ENCODE data around the gene KCNAB1.

KCNAB1 gene

DNA sequence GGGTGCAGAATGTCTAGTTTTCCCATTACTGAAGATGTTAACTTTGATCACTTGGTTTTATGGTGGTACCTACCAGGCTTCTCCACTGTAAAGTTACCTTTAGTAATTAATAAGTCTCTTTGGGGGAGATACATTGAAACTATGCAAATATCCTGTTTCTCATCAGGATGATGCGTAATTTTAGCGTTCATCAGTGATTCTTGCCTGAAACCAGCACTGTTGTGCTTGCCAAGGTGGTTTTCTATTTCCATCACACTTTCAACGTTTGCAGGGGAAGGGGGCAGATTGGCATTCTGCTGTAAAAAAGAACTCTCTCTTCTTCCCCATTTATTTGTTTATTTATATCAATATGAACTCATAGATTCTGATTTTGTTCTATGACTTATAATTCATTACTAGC is 373.5 kb downstream of the KCNAB1 start:
- Histone ChIP-seq H3K4me1 (ENCODE audit: insufficient read depth, low read length, poor library complexity, severe bottlenecking) (no peaks in the 10 kb centered on the region), H3F3A (ENCODE audit: low read depth) (no peaks in the 10 kb centered on the region), H3K9ac (ENCODE audit: low read depth, low read length, poor library complexity, severe bottlenecking) (no peak overlapping the region), H3K79me2 (ENCODE audit: insufficient read depth, low read length) (no peaks in the 10 kb centered on the region), H3K27me3 (ENCODE audit: insufficient read depth, low read length, poor library complexity, severe bottlenecking) (no peaks in the 10 kb centered on the region), H3K9me3 (ENCODE audit: insufficient read depth, low read depth, low read length) (no peaks in the 10 kb centered on the region; the same call in 1 of the 2 replicates), H2AFZ (ENCODE audit: low read length) (peak overlapping the region; percentile 74; the same call in 1 of the 2 replicates), H4K20me1 (ENCODE audit: insufficient read depth, low read length, poor library complexity, severe bottlenecking) (no peaks in the 10 kb centered on the region), H3K4me2 (ENCODE audit: low read depth, low read length, poor library complexity, severe bottlenecking) (no peak overlapping the region), H3K4me3 (ENCODE audit: low read length, poor library complexity, severe bottlenecking) (no peak overlapping the region), H3K36me3 (ENCODE audit: insufficient read depth, low read length) (no peaks in the 10 kb centered on the region), H3K9me2 (replicated peaks; ENCODE audit: low read depth, low read length) (no peaks in the 10 kb centered on the region)
- no peak for TF ChIP-seq EZH2phosphoT487 (IDR thresholded peaks at IDR 0.05; ENCODE audit: borderline replicate concordance)
- TF ChIP-seq, protein P1, sequence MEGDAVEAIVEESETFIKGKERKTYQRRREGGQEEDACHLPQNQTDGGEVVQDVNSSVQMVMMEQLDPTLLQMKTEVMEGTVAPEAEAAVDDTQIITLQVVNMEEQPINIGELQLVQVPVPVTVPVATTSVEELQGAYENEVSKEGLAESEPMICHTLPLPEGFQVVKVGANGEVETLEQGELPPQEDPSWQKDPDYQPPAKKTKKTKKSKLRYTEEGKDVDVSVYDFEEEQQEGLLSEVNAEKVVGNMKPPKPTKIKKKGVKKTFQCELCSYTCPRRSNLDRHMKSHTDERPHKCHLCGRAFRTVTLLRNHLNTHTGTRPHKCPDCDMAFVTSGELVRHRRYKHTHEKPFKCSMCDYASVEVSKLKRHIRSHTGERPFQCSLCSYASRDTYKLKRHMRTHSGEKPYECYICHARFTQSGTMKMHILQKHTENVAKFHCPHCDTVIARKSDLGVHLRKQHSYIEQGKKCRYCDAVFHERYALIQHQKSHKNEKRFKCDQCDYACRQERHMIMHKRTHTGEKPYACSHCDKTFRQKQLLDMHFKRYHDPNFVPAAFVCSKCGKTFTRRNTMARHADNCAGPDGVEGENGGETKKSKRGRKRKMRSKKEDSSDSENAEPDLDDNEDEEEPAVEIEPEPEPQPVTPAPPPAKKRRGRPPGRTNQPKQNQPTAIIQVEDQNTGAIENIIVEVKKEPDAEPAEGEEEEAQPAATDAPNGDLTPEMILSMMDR (conservative IDR thresholded peaks at IDR 0.05; ENCODE audit: low read length), result no peak

DNA sequence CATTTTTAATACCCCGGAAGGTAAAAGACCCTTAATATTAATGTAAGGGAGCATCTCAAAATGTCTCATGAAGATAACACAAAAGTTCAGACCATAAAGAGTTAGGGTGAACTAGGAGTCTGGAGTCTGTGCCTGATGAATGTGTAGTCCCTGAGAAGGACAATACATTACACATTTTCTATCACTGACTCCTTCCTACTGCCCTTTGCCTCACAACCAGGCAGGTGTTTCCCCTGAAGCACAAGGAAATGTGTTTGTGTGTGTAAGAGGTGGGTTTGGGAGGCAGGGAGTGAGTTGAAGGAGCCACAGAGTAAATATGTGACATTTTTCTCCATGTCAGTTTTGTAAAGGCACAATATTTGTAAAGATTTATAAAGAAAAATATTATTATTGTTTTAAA is 375.4 kb downstream of the KCNAB1 start:
- Histone ChIP-seq H2AFZ (ENCODE audit: low read length) (no peak overlapping the region), H3K9ac (ENCODE audit: low read depth, low read length, poor library complexity, severe bottlenecking) (no peak overlapping the region), H3K9me3 (ENCODE audit: insufficient read depth, low read depth, low read length) (no peaks in the 10 kb centered on the region; the same call in 1 of the 2 replicates), H3K79me2 (ENCODE audit: insufficient read depth, low read length) (no peaks in the 10 kb centered on the region), H3K4me3 (ENCODE audit: low read length, poor library complexity, severe bottlenecking) (no peak overlapping the region), H3K9me2 (replicated peaks; ENCODE audit: low read depth, low read length) (no peaks in the 10 kb centered on the region), H3K27me3 (ENCODE audit: insufficient read depth, low read length, poor library complexity, severe bottlenecking) (no peaks in the 10 kb centered on the region), H3F3A (ENCODE audit: low read depth) (no peaks in the 10 kb centered on the region), H4K20me1 (ENCODE audit: insufficient read depth, low read length, poor library complexity, severe bottlenecking) (no peaks in the 10 kb centered on the region), H3K4me2 (ENCODE audit: low read depth, low read length, poor library complexity, severe bottlenecking) (no peak overlapping the region), H3K36me3 (ENCODE audit: insufficient read depth, low read length) (no peaks in the 10 kb centered on the region), H3K4me1 (ENCODE audit: insufficient read depth, low read length, poor library complexity, severe bottlenecking) (no peaks in the 10 kb centered on the region)
- TF ChIP-seq, protein P1 (conservative IDR thresholded peaks at IDR 0.05; ENCODE audit: low read length), result no peak
- no peak for TF ChIP-seq EZH2phosphoT487 (IDR thresholded peaks at IDR 0.05; ENCODE audit: borderline replicate concordance)

DNA sequence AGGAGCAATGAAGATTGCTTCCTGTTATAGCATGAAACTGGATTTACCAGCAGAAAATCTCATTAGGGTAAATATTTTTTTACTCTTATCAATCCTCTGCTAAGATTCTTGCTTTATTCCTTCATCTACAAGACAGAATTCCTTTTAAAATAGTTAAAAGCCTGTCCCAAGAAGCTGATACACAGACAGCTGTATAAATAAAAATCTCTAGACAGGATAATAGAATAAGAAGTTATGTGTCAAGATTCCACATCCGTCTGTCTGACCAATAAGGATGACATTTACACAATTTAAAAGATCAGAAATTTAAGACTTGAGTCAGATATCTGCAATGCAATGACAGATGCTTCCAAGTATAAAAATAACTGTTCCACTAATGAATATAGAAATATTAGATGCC is 376.9 kb downstream of the KCNAB1 start:
- Histone ChIP-seq H3K36me3 (ENCODE audit: insufficient read depth, low read length) (no peaks in the 10 kb centered on the region), H3K4me1 (ENCODE audit: insufficient read depth, low read length, poor library complexity, severe bottlenecking) (no peaks in the 10 kb centered on the region), H3K4me3 (ENCODE audit: low read length, poor library complexity, severe bottlenecking) (no peak overlapping the region), H4K20me1 (ENCODE audit: insufficient read depth, low read length, poor library complexity, severe bottlenecking) (no peaks in the 10 kb centered on the region), H3K27me3 (ENCODE audit: insufficient read depth, low read length, poor library complexity, severe bottlenecking) (no peaks in the 10 kb centered on the region), H3F3A (ENCODE audit: low read depth) (no peaks in the 10 kb centered on the region), H3K4me2 (ENCODE audit: low read depth, low read length, poor library complexity, severe bottlenecking) (no peak overlapping the region), H2AFZ (ENCODE audit: low read length) (no peak overlapping the region), H3K9me2 (replicated peaks; ENCODE audit: low read depth, low read length) (no peaks in the 10 kb centered on the region), H3K9me3 (ENCODE audit: insufficient read depth, low read depth, low read length) (no peaks in the 10 kb centered on the region; the same call in 1 of the 2 replicates), H3K79me2 (ENCODE audit: insufficient read depth, low read length) (no peaks in the 10 kb centered on the region), H3K9ac (ENCODE audit: low read depth, low read length, poor library complexity, severe bottlenecking) (no peak overlapping the region)
- TF ChIP-seq, protein P1 (conservative IDR thresholded peaks at IDR 0.05; ENCODE audit: low read length), result no peak
- TF ChIP-seq EZH2phosphoT487 (IDR thresholded peaks at IDR 0.05; ENCODE audit: borderline replicate concordance), result no peak

All from Loucy (cell line).